ENCODE measurements around the gene SH2B2.
"Not testable (repeated sequence)": the region's sequence is repeated elsewhere in the genome, so short reads cannot be mapped to it uniquely, and the experiment has no call there.

Gene SH2B2

DNA sequence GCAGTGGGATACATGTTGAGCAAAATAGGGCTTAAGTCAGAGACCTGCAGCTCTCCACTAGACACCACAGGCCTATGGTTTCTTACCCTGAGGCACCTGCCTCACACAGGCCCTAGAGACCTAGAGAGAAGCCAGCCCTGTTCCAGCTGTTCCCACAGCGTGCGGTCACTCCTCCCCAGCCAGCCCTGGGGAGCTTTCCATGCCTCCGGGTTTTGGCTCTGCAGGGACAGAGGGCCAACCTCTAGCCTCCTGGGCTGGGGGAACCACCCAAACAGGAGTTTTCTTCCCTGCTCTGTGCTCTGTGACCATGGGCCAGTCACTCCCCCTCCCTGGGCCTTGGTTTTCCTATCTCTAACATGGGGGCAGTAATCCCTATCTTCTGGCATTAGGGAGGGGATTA lies 33.0 kb downstream of the SH2B2 start:
- Histone ChIP-seq H3K36me3 (ENCODE audit: insufficient read depth, low read length) (no peaks in the 10 kb centered on the region; the same call in 1 of the 2 replicates), H3K9ac (ENCODE audit: insufficient read length) (no peak overlapping the region), H3K27ac (no peak overlapping the region), H3K4me3 (no peak overlapping the region), H3K9me3 (ENCODE audit: low read depth, low read length) (no peaks in the 10 kb centered on the region)
- DNase-seq (ENCODE audit: low read depth, low spot score) = no peak
- no peak for TF ChIP-seq EZH2 (IDR thresholded peaks at IDR 0.05)
- TF ChIP-seq FOXP2 (optimal IDR thresholded peaks at IDR 0.05; ENCODE audit: control extremely low read depth, extremely low read length, insufficient read depth) = no peak
- no peak for TF ChIP-seq POLR2AphosphoS5 (IDR thresholded peaks at IDR 0.05; ENCODE audit: borderline replicate concordance, low read depth, low read length)

GRCh38 chr7:102320181-102320580 lies 33.5 kb downstream of the SH2B2 start:
- Histone ChIP-seq H3K27ac (no peak overlapping the region), H3K9me3 (ENCODE audit: low read depth, low read length) (no peaks in the 10 kb centered on the region), H3K4me3 (no peak overlapping the region), H3K9ac (ENCODE audit: insufficient read length) (no peak overlapping the region), H3K36me3 (ENCODE audit: insufficient read depth, low read length) (no peaks in the 10 kb centered on the region; the same call in 1 of the 2 replicates)
- no peak for DNase-seq (ENCODE audit: low read depth, low spot score)
- TF ChIP-seq POLR2AphosphoS5 (IDR thresholded peaks at IDR 0.05; ENCODE audit: borderline replicate concordance, low read depth, low read length) = no peak
- no peak for TF ChIP-seq EZH2 (IDR thresholded peaks at IDR 0.05)
- TF ChIP-seq FOXP2 (optimal IDR thresholded peaks at IDR 0.05; ENCODE audit: control extremely low read depth, extremely low read length, insufficient read depth) = no peak

DNA sequence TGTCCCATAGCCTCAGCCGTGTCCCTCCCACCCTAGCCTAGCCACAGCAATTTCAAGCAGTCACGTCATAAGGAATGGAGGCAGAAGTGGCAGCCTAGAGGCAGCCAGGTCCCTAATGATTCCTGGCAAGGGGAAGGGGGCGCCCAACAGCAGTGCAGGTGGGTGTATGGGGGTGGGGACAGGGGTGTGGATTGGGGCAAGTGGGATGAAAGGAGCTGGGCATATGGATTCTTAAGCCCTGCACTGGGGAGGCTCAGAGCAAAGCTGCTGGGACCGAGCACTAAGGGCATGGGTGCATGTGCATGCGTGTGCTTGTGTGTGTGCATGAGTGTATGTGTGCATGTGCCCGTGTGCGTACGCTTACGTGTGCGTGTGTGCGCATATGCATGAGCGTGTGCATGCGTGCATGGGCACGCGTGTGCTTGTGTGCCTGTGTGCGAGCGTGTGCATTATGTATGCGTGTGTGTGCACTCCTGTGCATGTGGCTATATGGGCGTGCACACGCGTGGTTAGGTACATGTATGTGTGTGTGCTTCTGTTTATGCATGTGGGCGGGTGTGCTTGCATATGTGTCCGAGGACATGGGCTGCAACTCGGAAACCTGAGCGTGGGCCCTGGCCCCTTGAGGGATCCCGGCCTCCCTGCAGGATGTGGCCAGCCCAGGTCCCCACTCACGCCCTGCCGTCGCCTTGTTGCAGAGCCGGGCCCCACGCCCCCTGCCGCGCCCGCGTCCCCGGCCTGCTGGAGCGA lies 34.1 kb downstream of the SH2B2 start:
- Histone ChIP-seq H3K27ac (no peak overlapping the region), H3K4me3 (no peak overlapping the region), H3K9ac (ENCODE audit: insufficient read length) (no peak overlapping the region), H3K9me3 (ENCODE audit: low read depth, low read length) (no peaks in the 10 kb centered on the region), H3K36me3 (ENCODE audit: insufficient read depth, low read length) (no peaks in the 10 kb centered on the region; the same call in 1 of the 2 replicates)
- TF ChIP-seq EZH2 (IDR thresholded peaks at IDR 0.05) (no peak), POLR2AphosphoS5 (IDR thresholded peaks at IDR 0.05; ENCODE audit: borderline replicate concordance, low read depth, low read length) (no peak), FOXP2 (optimal IDR thresholded peaks at IDR 0.05; ENCODE audit: control extremely low read depth, extremely low read length, insufficient read depth) (no peak)
- DNase-seq (ENCODE audit: low read depth, low spot score) = no peak

DNA sequence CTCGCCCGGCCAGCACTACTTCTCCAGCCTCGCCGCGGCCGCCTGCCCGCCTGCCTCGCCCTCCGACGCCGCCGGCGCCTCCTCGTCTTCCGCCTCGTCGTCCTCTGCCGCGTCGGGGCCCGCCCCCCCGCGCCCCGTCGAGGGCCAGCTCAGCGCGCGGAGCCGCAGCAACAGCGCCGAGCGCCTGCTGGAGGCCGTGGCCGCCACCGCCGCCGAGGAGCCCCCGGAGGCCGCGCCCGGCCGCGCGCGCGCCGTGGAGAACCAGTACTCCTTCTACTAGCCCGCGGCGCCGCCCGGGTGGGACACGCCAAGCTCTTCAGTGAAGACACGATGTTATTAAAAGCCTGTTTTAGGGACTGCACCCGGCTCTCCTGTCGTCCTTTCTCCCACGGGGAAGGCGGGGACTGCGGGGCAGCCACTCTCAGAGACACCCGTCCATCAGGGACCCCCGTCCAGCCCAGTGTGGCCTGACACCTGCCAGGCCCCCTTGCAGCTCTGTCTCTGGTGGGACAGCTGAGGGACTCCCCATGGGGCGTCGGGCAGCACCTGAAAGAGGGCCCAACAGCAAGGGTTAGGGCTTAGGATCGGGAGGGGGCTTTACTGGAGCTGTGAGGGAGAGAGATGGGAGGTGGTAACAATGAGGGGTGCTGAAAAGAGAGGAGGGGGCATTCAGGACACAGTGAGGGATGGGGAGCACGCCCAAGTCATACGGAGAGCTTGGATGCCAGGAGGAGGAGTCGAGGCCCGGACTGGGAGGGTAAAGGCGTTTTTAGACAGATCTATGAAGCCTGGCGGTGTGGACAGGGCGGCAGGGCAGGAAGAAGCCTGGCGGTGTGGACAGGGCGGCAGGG lies 34.9 kb downstream of the SH2B2 start:
- Histone ChIP-seq H3K4me3 (no peak overlapping the region), H3K9me3 (ENCODE audit: low read depth, low read length) (no peaks in the 10 kb centered on the region), H3K36me3 (ENCODE audit: insufficient read depth, low read length) (no peaks in the 10 kb centered on the region; the same call in 1 of the 2 replicates), H3K9ac (ENCODE audit: insufficient read length) (no peak overlapping the region), H3K27ac (no peak overlapping the region)
- DNase-seq (ENCODE audit: low read depth, low spot score) = no peak
- TF ChIP-seq POLR2AphosphoS5 (IDR thresholded peaks at IDR 0.05; ENCODE audit: borderline replicate concordance, low read depth, low read length) = no peak
- no peak for TF ChIP-seq EZH2 (IDR thresholded peaks at IDR 0.05)
- TF ChIP-seq FOXP2 (optimal IDR thresholded peaks at IDR 0.05; ENCODE audit: control extremely low read depth, extremely low read length, insufficient read depth) = no peak

- TF ChIP-seq FOXP2 (optimal IDR thresholded peaks at IDR 0.05; ENCODE audit: control extremely low read depth, extremely low read length, insufficient read depth) (no peak), POLR2AphosphoS5 (IDR thresholded peaks at IDR 0.05; ENCODE audit: borderline replicate concordance, low read depth, low read length) (no peak), EZH2 (IDR thresholded peaks at IDR 0.05) (no peak)
- H3K9ac ChIP-seq (ENCODE audit: insufficient read length) = no peak overlapping the region
- no peaks in the 10 kb centered on the region for H3K9me3 ChIP-seq (ENCODE audit: low read depth, low read length)
- H3K27ac ChIP-seq = no peak overlapping the region
- H3K4me3 ChIP-seq = no peak overlapping the region
- no peak for DNase-seq (ENCODE audit: low read depth, low spot score)
- no peaks in the 10 kb centered on the region; the same call in 1 of the 2 replicates for H3K36me3 ChIP-seq (ENCODE audit: insufficient read depth, low read length)
These were observed 35.6 kb downstream of the SH2B2 start for GRCh38 chr7:102322202-102322715.

- Histone ChIP-seq H3K36me3 (ENCODE audit: insufficient read depth, low read length) (no peaks in the 10 kb centered on the region), H3K9ac (ENCODE audit: insufficient read length) (no peak overlapping the region)
These were observed 37.2 kb downstream of the SH2B2 start for GRCh38 chr7:102323914-102324195.

GRCh38 chr7:102325106-102325505 lies 38.4 kb downstream of the SH2B2 start:
- not testable (repeated sequence) for H3K9me3 ChIP-seq (ENCODE audit: low read depth, low read length); DNase-seq (ENCODE audit: low read depth, low spot score)

More at GRCh38 chr7:102323914-102324195, 37.2 kb downstream of the SH2B2 start:
- DNase-seq (ENCODE audit: low read depth, low spot score) = no peak
- H3K4me3 ChIP-seq = no peak overlapping the region
- TF ChIP-seq FOXP2 (optimal IDR thresholded peaks at IDR 0.05; ENCODE audit: control extremely low read depth, extremely low read length, insufficient read depth) (no peak), POLR2AphosphoS5 (IDR thresholded peaks at IDR 0.05; ENCODE audit: borderline replicate concordance, low read depth, low read length) (no peak), EZH2 (IDR thresholded peaks at IDR 0.05) (no peak)
- no peak overlapping the region for H3K27ac ChIP-seq
- H3K9me3 ChIP-seq (ENCODE audit: low read depth, low read length) = no peaks in the 10 kb centered on the region

GRCh38 chr7:102326157-102326889 lies 39.7 kb downstream of the SH2B2 start:
- H3K4me3 ChIP-seq = no peak overlapping the region
- no peaks in the 10 kb centered on the region for H3K9me3 ChIP-seq (ENCODE audit: low read depth, low read length)
- H3K27ac ChIP-seq = no peak overlapping the region
- no peak overlapping the region for H3K9ac ChIP-seq (ENCODE audit: insufficient read length)
- H3K36me3 ChIP-seq (ENCODE audit: insufficient read depth, low read length) = no peaks in the 10 kb centered on the region
- TF ChIP-seq POLR2AphosphoS5 (IDR thresholded peaks at IDR 0.05; ENCODE audit: borderline replicate concordance, low read depth, low read length) (no peak), EZH2 (IDR thresholded peaks at IDR 0.05) (no peak), FOXP2 (optimal IDR thresholded peaks at IDR 0.05; ENCODE audit: control extremely low read depth, extremely low read length, insufficient read depth) (no peak)
- DNase-seq (ENCODE audit: low read depth, low spot score) = peak; percentile 18

More at GRCh38 chr7:102325106-102325505, 38.4 kb downstream of the SH2B2 start:
- H3K27ac ChIP-seq; H3K36me3 ChIP-seq (ENCODE audit: insufficient read depth, low read length); H3K9ac ChIP-seq (ENCODE audit: insufficient read length); H3K4me3 ChIP-seq: not testable (repeated sequence)

DNA sequence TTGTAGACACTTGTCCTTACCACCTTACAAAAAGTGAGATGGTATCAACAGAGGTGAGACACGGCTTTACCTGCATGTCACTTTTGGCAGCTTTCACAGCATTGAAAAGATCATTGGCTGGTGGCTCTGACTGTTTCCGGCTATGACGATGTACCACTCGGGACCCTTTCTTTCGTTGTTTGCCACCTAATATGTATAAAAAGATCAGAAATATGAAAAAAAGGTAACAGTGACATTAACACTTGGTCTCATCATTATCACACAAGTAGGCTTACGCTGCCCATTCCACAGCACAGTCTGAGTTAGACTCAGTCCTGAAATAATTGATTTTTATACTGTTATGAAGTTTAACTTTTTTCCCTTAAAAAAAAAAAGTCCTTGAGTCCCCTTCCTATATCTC lies 40.5 kb downstream of the SH2B2 start:
- not testable (repeated sequence) for H3K9me3 ChIP-seq (ENCODE audit: low read depth, low read length); H3K9ac ChIP-seq (ENCODE audit: insufficient read length); DNase-seq (ENCODE audit: low read depth, low spot score); H3K4me3 ChIP-seq; H3K36me3 ChIP-seq (ENCODE audit: insufficient read depth, low read length); H3K27ac ChIP-seq

DNA sequence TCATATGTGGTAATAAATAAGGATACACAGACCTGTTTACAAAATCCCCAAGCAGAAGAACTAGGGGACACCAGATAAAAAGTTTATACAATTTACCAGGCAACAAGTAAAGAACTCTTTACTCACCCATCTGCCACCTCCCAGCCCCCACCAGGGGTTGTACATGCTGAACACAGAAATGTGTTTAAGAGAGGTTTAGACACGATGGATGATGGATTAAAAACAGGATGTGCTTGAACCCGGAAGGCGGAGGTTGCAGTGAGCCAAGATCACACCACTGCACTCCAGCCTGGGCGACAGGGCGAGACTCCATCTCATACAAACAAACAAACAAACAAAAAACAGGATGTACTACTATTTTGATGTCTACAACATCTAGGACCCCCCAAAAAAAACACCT lies 42.2 kb downstream of the SH2B2 start:
- not testable (repeated sequence) for H3K36me3 ChIP-seq (ENCODE audit: insufficient read depth, low read length); H3K9ac ChIP-seq (ENCODE audit: insufficient read length); H3K9me3 ChIP-seq (ENCODE audit: low read depth, low read length); H3K4me3 ChIP-seq; DNase-seq (ENCODE audit: low read depth, low spot score); H3K27ac ChIP-seq

DNA sequence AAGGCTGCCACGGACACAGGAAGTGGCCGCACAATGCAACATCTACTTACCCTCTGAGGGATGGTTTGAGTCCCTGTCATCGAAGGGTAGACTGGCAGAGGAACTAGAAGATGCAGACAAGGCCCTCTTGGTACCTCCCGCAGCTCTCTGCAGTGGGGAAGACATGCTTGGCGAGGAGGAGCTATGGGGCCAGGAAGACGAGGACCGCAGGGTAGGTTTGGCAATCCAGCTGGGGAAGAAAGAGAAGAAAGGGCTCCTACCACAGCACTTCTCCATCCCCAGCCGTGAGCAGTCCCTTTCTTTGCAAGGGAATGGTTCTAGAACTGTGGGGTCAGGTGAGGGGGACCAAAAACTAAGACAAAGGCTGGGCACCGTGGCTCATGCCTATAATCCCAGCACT lies 42.7 kb downstream of the SH2B2 start:
- H3K9ac ChIP-seq (ENCODE audit: insufficient read length); DNase-seq (ENCODE audit: low read depth, low spot score); H3K4me3 ChIP-seq; H3K9me3 ChIP-seq (ENCODE audit: low read depth, low read length); H3K27ac ChIP-seq; H3K36me3 ChIP-seq (ENCODE audit: insufficient read depth, low read length): not testable (repeated sequence)

Measured in SK-N-MC (cell line).